Epithelial cell of prostate (primary cell): Measurements from ENCODE around the gene LRP1B.

ENCODE experiments used
- DNase-seq: peaks from one replicate; pipeline ENCODE4 v3.0.0-alpha.2; 2011; ENCODE audit warnings: low read depth, low spot score
- H3K27ac ChIP-seq: fragments of 450-650 bp; 2 replicates; pipeline ENCODE4 v1.5.1; 2017; ENCODE audit warnings: mild to moderate bottlenecking

LRP1B gene

GRCh38 chr2:141611981-141612380 lies 518.8 kb downstream of the LRP1B start:
- DNase-seq = no peak
- H3K27ac ChIP-seq = peak overlapping the region; percentile 23

GRCh38 chr2:141611176-141611571 lies 519.6 kb downstream of the LRP1B start:
- H3K27ac ChIP-seq = peak overlapping the region; percentile 23
- DNase-seq = no peak

- DNase-seq = no peak
- H3K27ac ChIP-seq = no peak overlapping the region
Observed at GRCh38 chr2:141610564-141611175, 520.1 kb downstream of the LRP1B start.

GRCh38 chr2:141605163-141605562 lies 525.7 kb downstream of the LRP1B start:
- H3K27ac ChIP-seq = no peak overlapping the region
- no peak for DNase-seq

- no peak for DNase-seq
- no peak overlapping the region for H3K27ac ChIP-seq
Observed at GRCh38 chr2:141601511-141602152, 529.2 kb downstream of the LRP1B start.

GRCh38 chr2:141599721-141600120 lies 531.1 kb downstream of the LRP1B start:
- DNase-seq = no peak
- H3K27ac ChIP-seq = no peak overlapping the region

- no peak for DNase-seq
- no peak overlapping the region for H3K27ac ChIP-seq
Observed at GRCh38 chr2:141598982-141599381, 531.8 kb downstream of the LRP1B start.

- no peak overlapping the region for H3K27ac ChIP-seq
- no peak for DNase-seq
Observed at GRCh38 chr2:141595316-141595920, 535.4 kb downstream of the LRP1B start.

GRCh38 chr2:141591787-141592186 lies 539.0 kb downstream of the LRP1B start:
- DNase-seq = no peak
- H3K27ac ChIP-seq = no peak overlapping the region

GRCh38 chr2:141590620-141591019 lies 540.2 kb downstream of the LRP1B start:
- H3K27ac ChIP-seq = no peak overlapping the region
- no peak for DNase-seq

- H3K27ac ChIP-seq = no peak overlapping the region
Observed at GRCh38 chr2:141589314-141589713, 541.5 kb downstream of the LRP1B start.

GRCh38 chr2:141586985-141587384 lies 543.8 kb downstream of the LRP1B start:
- DNase-seq = no peak
- no peak overlapping the region for H3K27ac ChIP-seq

More at GRCh38 chr2:141589314-141589713, 541.5 kb downstream of the LRP1B start:
- no peak for DNase-seq

GRCh38 chr2:141582213-141582612 lies 548.6 kb downstream of the LRP1B start:
- DNase-seq = no peak
- no peak overlapping the region for H3K27ac ChIP-seq

GRCh38 chr2:141579071-141579470 lies 551.7 kb downstream of the LRP1B start:
- no peak overlapping the region for H3K27ac ChIP-seq
- DNase-seq = no peak

GRCh38 chr2:141570474-141571131 lies 560.2 kb downstream of the LRP1B start:
- no peak overlapping the region for H3K27ac ChIP-seq
- DNase-seq = no peak

- DNase-seq = no peak
- H3K27ac ChIP-seq = no peak overlapping the region
Observed at GRCh38 chr2:141569941-141570340, 560.9 kb downstream of the LRP1B start.

GRCh38 chr2:141565597-141565996 lies 565.2 kb downstream of the LRP1B start:
- DNase-seq = no peak
- H3K27ac ChIP-seq = no peak overlapping the region

GRCh38 chr2:141560723-141561122 lies 570.1 kb downstream of the LRP1B start:
- no peak overlapping the region for H3K27ac ChIP-seq
- DNase-seq = no peak

- peak overlapping the region; percentile 25 for H3K27ac ChIP-seq
- peak; percentile 83 for DNase-seq
Observed at GRCh38 chr2:141557329-141558095, 573.3 kb downstream of the LRP1B start.

GRCh38 chr2:141555876-141556470 lies 574.8 kb downstream of the LRP1B start:
- DNase-seq = no peak
- no peak overlapping the region for H3K27ac ChIP-seq
